GM10847 (cell line): ENCODE results near the gene BBS12.

Experiments used
- POLR2A ChIP-seq: IDR thresholded peaks from 2 replicates; pipeline ENCODE4 v1.6.1; 2011; ENCODE audit not compliant: insufficient read length; ENCODE audit errors: extremely low read depth

BBS12 gene

GRCh38 chr4:122772311-122772710, 39.8 kb downstream of the BBS12 start:
- TF ChIP-seq POLR2A, result no peak

- TF ChIP-seq POLR2A, result no peak
These were observed 40.5 kb downstream of the BBS12 start for GRCh38 chr4:122772986-122773385.

DNA sequence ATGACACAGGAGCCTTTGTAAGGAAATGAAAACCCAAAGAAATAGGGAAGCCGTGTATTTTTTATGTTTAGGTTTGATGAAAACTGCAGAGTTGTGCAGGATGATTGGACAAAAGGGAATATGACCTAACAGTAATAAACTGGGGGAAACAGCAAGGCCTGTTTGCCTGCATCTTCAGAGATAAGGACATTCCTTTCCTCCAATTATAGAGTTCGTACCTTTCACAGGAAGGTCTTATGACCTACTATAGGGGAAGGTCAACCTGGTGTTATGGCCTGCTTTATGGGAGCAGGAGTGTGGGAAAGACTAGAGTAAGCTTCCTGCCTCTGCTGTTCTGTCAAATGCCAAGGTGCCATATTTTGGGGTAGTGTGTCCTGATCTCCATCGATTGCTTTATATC, 42.5 kb downstream of the BBS12 start:
- TF ChIP-seq POLR2A, result no peak

- TF ChIP-seq POLR2A, result no peak
These were observed 43.7 kb downstream of the BBS12 start for GRCh38 chr4:122775987-122776836.

GRCh38 chr4:122776916-122777315, 44.4 kb downstream of the BBS12 start:
- TF ChIP-seq POLR2A, result no peak

- TF ChIP-seq POLR2A, result no peak
These were observed 45.6 kb downstream of the BBS12 start for GRCh38 chr4:122777846-122778673.

DNA sequence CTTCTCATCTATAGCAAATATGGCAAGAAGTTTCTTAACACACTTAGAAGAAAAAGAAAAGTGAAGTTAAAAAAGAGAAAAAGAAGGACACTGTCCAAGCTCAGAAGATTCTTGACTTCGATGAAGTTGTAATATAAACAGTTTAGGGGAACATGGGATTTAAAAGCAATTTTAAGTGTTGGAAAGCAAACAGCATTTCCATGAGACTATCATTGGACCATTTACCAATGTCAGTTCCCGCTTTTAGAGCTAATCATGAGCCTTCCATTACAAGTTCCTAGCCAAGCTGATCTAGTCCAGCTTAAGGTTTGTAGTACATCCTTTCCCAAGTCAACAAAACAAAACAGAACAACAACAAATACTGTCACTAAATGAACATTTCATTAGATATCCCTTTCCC, 49.0 kb downstream of the BBS12 start:
- TF ChIP-seq POLR2A, result no peak

DNA sequence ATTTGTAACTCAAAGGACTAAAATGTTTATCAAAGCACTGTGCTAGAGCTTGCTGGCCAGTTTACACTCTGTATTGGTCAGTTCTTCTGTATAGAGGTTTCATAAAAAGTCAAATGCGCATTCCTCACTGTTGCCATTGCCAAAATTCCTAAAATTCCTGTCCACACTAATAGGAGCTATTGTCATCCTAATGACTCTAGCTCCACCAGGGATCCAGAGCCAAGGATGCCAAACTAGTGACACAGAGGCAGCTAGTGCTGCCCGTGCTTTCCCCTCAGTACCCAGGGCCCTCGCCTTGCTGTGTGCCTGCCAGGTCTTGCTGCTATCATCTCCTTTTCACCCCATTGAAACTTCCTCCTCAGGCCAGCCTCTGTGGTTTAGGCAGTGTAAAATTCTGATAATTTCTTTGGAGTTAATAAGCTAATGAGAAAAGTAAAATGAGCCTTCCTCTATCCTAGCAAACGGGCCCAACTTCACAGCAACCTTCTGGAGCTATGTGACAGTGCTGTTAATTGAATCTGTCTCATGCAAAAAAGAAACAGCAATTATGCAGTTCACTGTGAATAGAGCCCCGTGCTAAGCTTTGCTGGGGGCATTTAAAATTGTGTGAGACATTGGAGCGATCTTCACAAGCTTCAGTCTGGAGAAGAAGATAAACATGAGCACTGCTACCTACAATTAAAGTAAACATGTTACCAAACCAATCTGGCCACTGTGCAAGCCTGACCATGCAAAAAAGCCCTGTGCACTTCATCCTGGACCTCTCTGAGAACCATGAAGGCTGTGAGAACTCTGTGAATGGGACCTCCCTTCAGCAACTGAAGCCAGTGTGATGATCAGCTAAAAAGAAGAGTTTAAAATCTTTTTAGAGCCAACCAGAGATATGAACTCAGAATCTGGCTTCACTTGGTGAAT, 51.1 kb downstream of the BBS12 start:
- no peak for TF ChIP-seq POLR2A

GRCh38 chr4:122784261-122784660, 51.8 kb downstream of the BBS12 start:
- no peak for TF ChIP-seq POLR2A

DNA sequence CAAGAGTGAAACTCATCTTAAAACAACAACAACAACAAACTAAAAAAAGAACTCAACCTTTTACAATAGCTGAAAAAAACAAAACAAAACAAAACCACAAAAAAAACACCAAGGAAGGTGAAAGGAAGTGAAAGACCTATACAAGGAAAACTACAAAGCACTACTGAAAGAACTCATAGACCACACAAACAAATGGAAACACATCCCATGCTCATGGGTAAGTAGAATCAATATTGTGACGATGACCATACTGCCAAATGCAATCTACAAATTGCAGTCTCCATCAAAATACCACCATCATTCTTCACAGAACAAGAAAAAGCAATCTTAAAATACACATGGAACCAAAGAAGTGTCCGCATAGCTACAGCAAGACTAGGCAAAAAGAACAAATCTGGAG, 52.6 kb downstream of the BBS12 start:
- no peak for TF ChIP-seq POLR2A

- no peak for TF ChIP-seq POLR2A
These were observed 55.4 kb downstream of the BBS12 start for GRCh38 chr4:122787940-122788339.

GRCh38 chr4:122788935-122789334, 56.4 kb downstream of the BBS12 start:
- no peak for TF ChIP-seq POLR2A

DNA sequence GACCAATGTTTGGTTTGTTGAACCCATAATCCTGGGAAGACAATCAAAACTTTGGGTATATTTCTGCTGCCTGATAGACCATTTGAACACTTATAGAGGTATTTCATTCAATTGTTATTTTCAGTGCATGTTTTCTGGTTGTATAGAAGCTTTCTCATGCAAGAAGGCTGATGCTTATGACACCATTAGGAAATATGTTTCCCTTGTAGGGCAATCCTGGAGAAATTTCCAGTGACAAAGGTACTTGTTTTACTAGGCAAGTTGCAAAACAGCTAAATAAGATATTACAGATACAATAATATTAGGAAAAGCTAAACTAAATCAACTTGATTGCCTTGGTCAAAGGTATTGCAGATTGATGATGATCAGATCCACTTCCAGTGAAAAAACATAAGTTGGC, 61.3 kb downstream of the BBS12 start:
- no peak for TF ChIP-seq POLR2A
